Tibial artery (tissue), 4 donors: ENCODE results near the gene HSPBP1.

Experiments used
- DNase-seq, 2 donors: peaks; one replicate each; pipeline ENCODE4 v3.0.0-alpha.2; 2019
- H3K27ac ChIP-seq, 2 donors: fragments of 200-600 bp; sonication (generic) in 1 of 2; 1 replicate in 1 of 2; 2 replicates in 1 of 2; pipeline ENCODE4 v1.5.1; 2018 to 2019; ENCODE audit warnings: mild to moderate bottlenecking in 1 of 2
- H3K27me3 ChIP-seq, 2 donors: fragments of 200-600 bp; sonication (generic) in 1 of 2; one replicate each; pipeline versions ENCODE4 v1.5.1 to v1.6.0; 2016 to 2019
- H3K36me3 ChIP-seq, 3 donors: fragments of 200-600 bp; sonication (generic) in 2 of 3; one replicate each; pipeline ENCODE4 v1.5.1; 2016 to 2019; ENCODE audit warnings: mild to moderate bottlenecking in 2 of 3
- H3K4me1 ChIP-seq, 4 donors: fragments of 200-600 bp; sonication (generic) in 2 of 4; 1 replicate in 3 of 4; 2 replicates in 1 of 4; pipeline ENCODE4 v1.5.1; 2016 to 2019
- H3K4me3 ChIP-seq, 2 donors: fragments of 200-600 bp; sonication (generic) in 1 of 2; 1 replicate in 1 of 2; 2 replicates in 1 of 2; pipeline ENCODE4 v1.5.1; 2018 to 2019; ENCODE audit warnings: mild to moderate bottlenecking in 2 of 2
- H3K9me3 ChIP-seq, 3 donors: fragments of 200-600 bp; sonication (generic) in 1 of 3; one replicate each; pipeline ENCODE4 v1.5.1; 2016 to 2019
- CTCF ChIP-seq, 2 experiments: fragments of 200-600 bp in 1 of 2; fragments of 450-650 bp in 1 of 2; IDR thresholded peaks; one replicate each; pipeline ENCODE4 v1.5.1; 2017 to 2019; ENCODE audit warnings: antibody characterized with exemption in 2 of 2, mild to moderate bottlenecking in 1 of 2, moderate library complexity in 1 of 2
- intact Hi-C: fragments of 100-400 bp; cut with DNase I; formaldehyde crosslinking; loops from one replicate; pipeline ENCODE4 v1.15.0; 2023; ENCODE audit warnings: low total_unique reads

The HSPBP1 gene

GRCh38 chr19:55266404-55266803, 13.5 kb downstream of the HSPBP1 start:
- DNase-seq = no peak
- no peak for TF ChIP-seq CTCF (IDR thresholded peaks at IDR 0.05)
- Histone ChIP-seq H3K36me3 (peaks cover 4 to 32% (median 9%) of the 10 kb centered on the region in 3 donors), H3K27ac (no peak overlapping the region), H3K4me1 (no peaks in the 10 kb centered on the region), H3K9me3 (no peaks in the 10 kb centered on the region), H3K27me3 (no peaks in the 10 kb centered on the region), H3K4me3 (no peak overlapping the region)
- intact Hi-C loops = no loop called here

- Histone ChIP-seq H3K36me3 (peaks cover 4 to 26% (median 6%) of the 10 kb centered on the region in 3 donors), H3K4me1 (no peaks in the 10 kb centered on the region), H3K27ac (no peak overlapping the region), H3K4me3 (no peak overlapping the region), H3K27me3 (no peaks in the 10 kb centered on the region), H3K9me3 (no peaks in the 10 kb centered on the region)
- DNase-seq = no peak
- intact Hi-C loops = no loop called here
- TF ChIP-seq CTCF (IDR thresholded peaks at IDR 0.05) = no peak
Observed at GRCh38 chr19:55265723-55266386, 14.1 kb downstream of the HSPBP1 start.

GRCh38 chr19:55265173-55265572, 14.7 kb downstream of the HSPBP1 start:
- H3K36me3 ChIP-seq = peaks cover 4 to 19% (median 6%) of the 10 kb centered on the region in 3 donors
- H3K4me3 ChIP-seq = no peak overlapping the region
- TF ChIP-seq CTCF (IDR thresholded peaks at IDR 0.05) = no peak
- H3K27ac ChIP-seq = no peak overlapping the region
- no peaks in the 10 kb centered on the region for H3K27me3 ChIP-seq
- intact Hi-C loops = no loop called here
- H3K4me1 ChIP-seq = peaks cover 0 to 2% (median 0%) of the 10 kb centered on the region in 4 donors
- H3K9me3 ChIP-seq = no peaks in the 10 kb centered on the region
- no peak for DNase-seq

- Histone ChIP-seq H3K4me1 (peaks cover 0 to 8% (median 5%) of the 10 kb centered on the region in 4 donors), H3K27ac (no peak overlapping the region), H3K27me3 (no peaks in the 10 kb centered on the region), H3K36me3 (peaks cover 4 to 13% (median 6%) of the 10 kb centered on the region in 3 donors), H3K4me3 (no peak overlapping the region), H3K9me3 (no peaks in the 10 kb centered on the region)
- intact Hi-C loops = no loop called here
- TF ChIP-seq CTCF (IDR thresholded peaks at IDR 0.05) = no peak
- DNase-seq = no peak
Observed at GRCh38 chr19:55264531-55264930, 15.4 kb downstream of the HSPBP1 start.

- no peaks in the 10 kb centered on the region for H3K9me3 ChIP-seq
- peaks cover 0 to 7% (median 4%) of the 10 kb centered on the region in 3 donors for H3K36me3 ChIP-seq
- H3K4me1 ChIP-seq = peaks cover 0 to 15% (median 12%) of the 10 kb centered on the region in 4 donors
- intact Hi-C loops = no loop called here
- no peaks in the 10 kb centered on the region for H3K27me3 ChIP-seq
- H3K4me3 ChIP-seq = no peak overlapping the region
- DNase-seq = no peak
- TF ChIP-seq CTCF (IDR thresholded peaks at IDR 0.05) = no peak
- H3K27ac ChIP-seq = no peak overlapping the region
Observed at GRCh38 chr19:55262359-55262758, 17.6 kb downstream of the HSPBP1 start.
